ENCODE measurements around the gene SLC6A9.
A peak's percentile ranks its signal among the peaks of the same experiment; 100 is the strongest.

Gene SLC6A9

DNA sequence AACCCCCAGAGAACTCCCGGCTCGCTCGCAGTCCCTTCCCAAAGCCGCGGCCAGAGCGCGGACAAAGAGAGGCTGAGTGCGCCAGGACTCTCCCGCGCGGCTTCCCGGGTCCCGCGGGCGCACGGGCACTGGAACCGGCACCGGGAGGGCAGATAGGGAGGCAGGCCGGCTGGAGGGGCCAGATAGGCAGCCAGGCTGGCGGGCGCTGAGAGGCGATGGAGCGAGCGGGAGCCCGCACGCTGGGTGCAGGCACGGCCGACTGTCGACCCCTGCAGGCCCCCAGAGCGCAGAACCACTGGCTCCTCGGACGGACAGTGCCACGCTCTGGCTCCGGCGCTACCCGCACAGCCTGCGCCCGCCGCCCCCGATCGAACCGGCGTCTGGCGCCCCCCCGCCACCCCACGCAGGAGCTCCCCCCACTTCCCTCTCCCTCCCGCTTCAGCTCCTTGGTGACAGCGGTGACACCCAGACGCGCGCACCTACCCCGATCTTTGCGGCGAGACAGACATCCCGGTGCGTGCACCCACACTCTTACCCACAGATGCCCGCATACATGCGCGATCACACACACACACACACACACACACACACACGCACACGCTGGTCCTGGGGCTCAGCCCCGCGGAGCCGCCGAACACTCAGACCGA lies 534 bp downstream of the SLC6A9 start:
- H3K4me3 ChIP-seq (ENCODE audit: low read depth, low read length): peak overlapping the region; percentile 87
- H3K9me3 ChIP-seq (ENCODE audit: severe bottlenecking): no peaks in the 10 kb centered on the region
- no peaks in the 10 kb centered on the region for H3K36me3 ChIP-seq
- H3K27me3 ChIP-seq (ENCODE audit: insufficient read depth, low read depth, severe bottlenecking): no peaks in the 10 kb centered on the region
- peak overlapping the region; percentile 96 for H3K27ac ChIP-seq
- peak; percentile 64 for DNase-seq
- TF ChIP-seq, protein P1, sequence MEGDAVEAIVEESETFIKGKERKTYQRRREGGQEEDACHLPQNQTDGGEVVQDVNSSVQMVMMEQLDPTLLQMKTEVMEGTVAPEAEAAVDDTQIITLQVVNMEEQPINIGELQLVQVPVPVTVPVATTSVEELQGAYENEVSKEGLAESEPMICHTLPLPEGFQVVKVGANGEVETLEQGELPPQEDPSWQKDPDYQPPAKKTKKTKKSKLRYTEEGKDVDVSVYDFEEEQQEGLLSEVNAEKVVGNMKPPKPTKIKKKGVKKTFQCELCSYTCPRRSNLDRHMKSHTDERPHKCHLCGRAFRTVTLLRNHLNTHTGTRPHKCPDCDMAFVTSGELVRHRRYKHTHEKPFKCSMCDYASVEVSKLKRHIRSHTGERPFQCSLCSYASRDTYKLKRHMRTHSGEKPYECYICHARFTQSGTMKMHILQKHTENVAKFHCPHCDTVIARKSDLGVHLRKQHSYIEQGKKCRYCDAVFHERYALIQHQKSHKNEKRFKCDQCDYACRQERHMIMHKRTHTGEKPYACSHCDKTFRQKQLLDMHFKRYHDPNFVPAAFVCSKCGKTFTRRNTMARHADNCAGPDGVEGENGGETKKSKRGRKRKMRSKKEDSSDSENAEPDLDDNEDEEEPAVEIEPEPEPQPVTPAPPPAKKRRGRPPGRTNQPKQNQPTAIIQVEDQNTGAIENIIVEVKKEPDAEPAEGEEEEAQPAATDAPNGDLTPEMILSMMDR (IDR thresholded peaks at IDR 0.05; ENCODE audit: low read depth, low read length): peak; percentile 64

DNA sequence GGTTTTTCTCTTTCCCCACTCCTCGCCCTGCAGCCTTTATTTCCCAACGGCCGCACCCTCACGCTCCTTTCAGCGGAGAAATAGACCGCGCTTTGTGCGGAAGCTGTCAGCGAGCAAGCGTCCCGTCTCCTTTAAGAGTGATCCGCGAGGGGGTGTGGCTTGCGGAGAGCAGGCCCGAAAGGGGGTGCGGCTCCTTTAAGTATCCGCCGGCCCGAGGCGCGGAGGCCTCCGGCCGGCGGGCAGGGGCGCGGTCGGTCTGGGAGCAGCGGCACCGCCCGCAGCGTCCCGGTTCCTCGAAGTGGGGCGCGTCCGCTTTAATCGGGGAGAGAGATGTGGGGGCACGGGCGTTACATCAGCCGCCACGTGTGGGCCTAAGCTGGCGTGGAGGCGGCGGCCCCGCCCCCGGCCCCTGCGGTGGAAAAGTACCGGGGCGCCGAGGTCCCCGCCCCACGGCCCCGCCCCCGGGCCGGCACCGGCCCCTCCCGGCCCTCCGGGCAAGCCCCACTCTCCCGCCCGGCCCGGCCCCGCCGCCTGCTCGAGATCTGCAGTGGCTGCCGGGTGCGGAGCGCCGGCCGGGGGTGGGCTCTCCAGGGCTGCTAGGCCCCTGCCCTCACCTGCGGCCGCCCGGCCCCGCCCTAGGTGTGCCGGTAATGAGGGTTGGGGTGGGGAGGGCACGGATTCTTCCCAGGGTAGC lies 1.2 kb downstream of the SLC6A9 start:
- no peaks in the 10 kb centered on the region for H3K9me3 ChIP-seq (ENCODE audit: severe bottlenecking)
- H3K4me3 ChIP-seq (ENCODE audit: low read depth, low read length): peak overlapping the region; percentile 87
- peak; percentile 93 for DNase-seq
- no peaks in the 10 kb centered on the region for H3K36me3 ChIP-seq
- TF ChIP-seq, protein P1 (IDR thresholded peaks at IDR 0.05; ENCODE audit: low read depth, low read length): no peak
- peak overlapping the region; percentile 96 for H3K27ac ChIP-seq
- no peaks in the 10 kb centered on the region for H3K27me3 ChIP-seq (ENCODE audit: insufficient read depth, low read depth, severe bottlenecking)

DNA sequence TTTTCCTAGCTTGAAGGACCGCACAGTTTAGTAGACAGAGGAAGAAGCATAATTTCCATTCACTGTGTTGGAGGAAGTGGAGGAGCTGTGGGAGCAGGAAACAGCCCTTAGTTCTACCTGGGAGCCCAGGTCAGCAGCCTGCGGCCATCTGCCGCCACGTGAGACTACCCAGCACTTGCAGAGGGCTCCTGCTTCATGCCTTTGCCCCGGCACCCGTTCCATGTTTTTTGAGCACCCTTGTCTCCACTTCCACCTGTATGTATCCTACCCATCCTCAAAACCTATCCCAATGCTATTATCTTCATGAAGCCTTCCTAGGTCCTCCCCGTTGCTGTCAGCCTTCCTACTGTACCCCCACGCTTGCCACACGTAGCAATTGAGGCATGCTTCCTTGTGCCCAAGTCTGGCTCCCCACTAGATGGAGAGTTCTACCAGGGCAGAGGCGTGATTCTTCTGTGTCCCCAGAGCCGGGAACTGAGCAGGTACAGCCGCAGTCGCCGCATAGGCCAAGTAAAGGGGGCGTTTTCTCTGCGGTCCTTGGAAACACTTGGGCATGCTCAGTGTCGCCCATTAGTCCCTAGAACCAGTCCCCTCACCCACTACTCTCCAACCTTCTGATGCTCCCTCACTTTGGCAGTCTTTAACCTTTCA lies 1.9 kb downstream of the SLC6A9 start:
- Histone ChIP-seq H3K27ac (peak overlapping the region; percentile 96), H3K4me3 (ENCODE audit: low read depth, low read length) (peak overlapping the region; percentile 87), H3K27me3 (ENCODE audit: insufficient read depth, low read depth, severe bottlenecking) (no peaks in the 10 kb centered on the region), H3K9me3 (ENCODE audit: severe bottlenecking) (no peaks in the 10 kb centered on the region), H3K36me3 (no peaks in the 10 kb centered on the region)
- no peak for DNase-seq
- TF ChIP-seq, protein P1 (IDR thresholded peaks at IDR 0.05; ENCODE audit: low read depth, low read length): no peak

DNA sequence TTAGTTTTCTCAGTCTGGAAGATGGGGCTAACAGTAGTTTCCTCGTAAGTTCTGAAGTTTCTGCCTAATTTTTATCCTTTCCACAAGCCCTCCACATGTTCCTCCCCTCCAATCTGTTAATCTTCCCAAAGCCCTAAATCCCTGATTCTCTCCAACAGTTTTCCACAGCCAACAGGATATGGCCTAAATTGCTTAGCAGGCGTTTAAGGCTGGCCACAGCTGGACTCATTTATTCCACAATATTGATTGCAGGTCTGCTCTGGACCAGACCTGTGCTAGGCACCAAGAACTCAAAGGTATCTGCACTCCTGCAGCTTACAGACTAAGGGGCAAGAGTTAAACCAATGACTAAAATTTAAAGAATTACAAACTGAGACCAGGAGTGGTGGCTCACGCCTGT lies 3.9 kb downstream of the SLC6A9 start:
- H3K27ac ChIP-seq: no peak overlapping the region; the same call in 1 of the 2 replicates
- DNase-seq: no peak
- no peaks in the 10 kb centered on the region; the same call in 1 of the 2 replicates for H3K36me3 ChIP-seq
- no peaks in the 10 kb centered on the region for H3K9me3 ChIP-seq (ENCODE audit: severe bottlenecking)
- no peak overlapping the region for H3K4me3 ChIP-seq (ENCODE audit: low read depth, low read length)
- H3K27me3 ChIP-seq (ENCODE audit: insufficient read depth, low read depth, severe bottlenecking): no peaks in the 10 kb centered on the region
- TF ChIP-seq, protein P1 (IDR thresholded peaks at IDR 0.05; ENCODE audit: low read depth, low read length): no peak

DNA sequence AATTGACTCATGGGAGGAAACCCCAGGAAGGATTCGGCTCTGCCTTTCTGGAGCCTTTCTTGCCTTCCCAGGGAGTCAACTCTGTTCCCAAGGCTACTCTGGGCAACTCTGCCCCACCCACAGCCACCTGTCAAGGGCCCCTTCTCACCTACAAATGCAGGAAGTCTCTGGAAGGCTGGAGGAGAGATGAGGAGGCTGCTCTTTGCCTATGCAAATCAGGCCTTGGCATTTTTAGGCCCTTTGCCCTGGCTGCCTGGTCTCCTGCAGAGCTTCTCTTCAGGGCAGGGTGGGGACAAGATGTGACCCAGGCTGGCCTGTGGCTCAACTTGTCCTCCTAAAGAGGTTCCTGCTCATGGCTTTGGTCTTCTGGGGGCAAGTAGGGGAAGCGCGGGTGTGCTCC lies 5.4 kb downstream of the SLC6A9 start:
- H3K9me3 ChIP-seq (ENCODE audit: severe bottlenecking): no peaks in the 10 kb centered on the region
- no peaks in the 10 kb centered on the region for H3K27me3 ChIP-seq (ENCODE audit: insufficient read depth, low read depth, severe bottlenecking)
- DNase-seq: peak; percentile 45
- peak overlapping the region; percentile 77 for H3K27ac ChIP-seq
- TF ChIP-seq, protein P1 (IDR thresholded peaks at IDR 0.05; ENCODE audit: low read depth, low read length): no peak
- no peak overlapping the region for H3K4me3 ChIP-seq (ENCODE audit: low read depth, low read length)
- no peaks in the 10 kb centered on the region; the same call in 1 of the 2 replicates for H3K36me3 ChIP-seq
